ENCODE data around the gene MPV17. TPM values are rescaled to one million over a fixed set of nuclear protein-coding genes. Genes with fewer than 3 reads are reported as not detected.

The MPV17 gene
- total RNA-seq, 1 donor from 2014 or later: 86.8 TPM

DNA sequence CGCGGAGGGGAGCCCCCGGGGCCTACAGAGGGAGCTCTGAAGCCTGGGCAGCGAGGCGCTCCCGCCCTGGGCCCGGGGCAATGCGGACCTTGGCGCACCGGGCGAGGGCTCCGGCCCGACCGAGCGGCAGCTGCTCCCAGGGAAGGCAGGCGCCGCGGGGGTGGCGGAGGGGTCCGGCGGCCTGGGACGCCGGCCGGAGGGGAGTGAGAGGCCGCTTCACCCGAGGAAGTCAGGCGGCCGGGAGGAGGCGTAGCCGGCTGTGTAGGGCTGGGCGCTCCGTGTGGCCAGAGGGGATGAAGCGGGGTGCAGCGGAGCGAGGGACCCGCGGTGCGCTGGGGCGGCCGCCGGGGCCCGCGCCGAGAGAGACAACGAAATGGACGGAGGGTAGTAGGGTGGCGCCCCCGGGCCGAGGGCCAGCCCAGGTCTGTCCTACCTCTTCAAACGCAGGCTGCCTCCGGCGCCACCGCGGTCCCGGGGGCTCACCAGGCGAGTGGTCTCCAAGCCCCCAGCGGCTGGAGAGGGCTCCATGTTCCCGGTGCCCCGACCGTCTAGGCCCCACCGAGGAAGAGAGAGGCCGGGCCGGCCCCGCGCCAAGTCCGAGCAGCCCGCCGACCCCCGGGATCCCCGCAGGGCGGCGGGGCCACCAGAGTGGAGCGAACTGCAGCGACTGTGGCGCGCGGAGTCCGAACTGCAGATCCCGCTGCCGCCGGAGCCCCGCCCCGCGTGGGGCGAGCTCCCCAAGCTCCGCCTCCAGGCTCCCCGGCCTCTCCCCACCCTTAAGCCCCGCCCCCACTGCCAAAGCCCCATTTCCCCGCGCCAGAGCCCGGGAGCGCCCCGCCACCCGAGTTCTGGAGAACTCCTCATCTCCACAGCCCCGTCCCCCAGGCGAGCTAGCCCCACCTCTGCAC lies 60.3 kb downstream of the MPV17 start, which contains the start of gene SLC30A3:
TSS of gene SLC30A3 (minus strand) at position 669 of the 908 bp plus-strand sequence. CDS start at position 528, 141 bp downstream.
- H3K27ac Mint-ChIP-seq: peak within 1 kb of the TSS; percentile 63
- peaks cover 51% of the 10 kb centered on the region for H3K27me3 Mint-ChIP-seq
- H3K9me3 Mint-ChIP-seq: no peaks in the 10 kb centered on the region
- intact Hi-C loops (cut with micrococcal nuclease): loop anchor here (1.0 to 5.0 kb wide), 4 partner anchors 40 to 415 kb away; partner anchors contain the start of genes ATRAID, DPYSL5, MAPRE3 and SLC5A6
- peak; percentile 93 for DNase-seq
- peaks cover 25% of the 10 kb centered on the region for H3K4me1 Mint-ChIP-seq
- peak within 1 kb of the TSS; percentile 91 for H3K4me3 Mint-ChIP-seq
- no peaks in the 10 kb centered on the region for H3K36me3 Mint-ChIP-seq (ENCODE audit: low read depth)

DNA sequence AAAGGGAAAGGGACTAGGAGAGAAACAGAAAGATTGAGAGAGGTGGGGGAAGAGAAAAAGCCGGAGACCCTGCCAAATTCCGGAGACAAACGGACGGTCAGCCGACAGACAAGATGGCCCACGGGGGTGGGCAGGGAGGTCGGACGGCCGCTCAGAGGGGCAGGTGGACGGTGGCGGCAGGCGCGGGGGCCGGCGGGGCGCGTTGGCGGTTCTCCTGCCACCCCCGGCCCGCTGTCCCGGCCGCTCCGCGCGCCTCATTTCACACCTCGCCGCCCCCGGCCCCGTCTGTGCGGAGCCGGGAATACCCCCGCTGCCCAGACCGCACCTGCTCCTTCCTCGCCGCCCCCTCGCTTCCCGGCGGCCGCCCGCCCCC lies 61.0 kb downstream of the MPV17 start:
- Mint-ChIP-seq H3K9me3 (no peaks in the 10 kb centered on the region), H3K4me1 (peaks cover 25% of the 10 kb centered on the region), H3K27me3 (peaks cover 57% of the 10 kb centered on the region), H3K27ac (no peak overlapping the region), H3K4me3 (peak overlapping the region; percentile 56), H3K36me3 (ENCODE audit: low read depth) (no peaks in the 10 kb centered on the region)
- no peak for DNase-seq
- intact Hi-C loops (cut with micrococcal nuclease): loop anchor here (2.0 to 5.0 kb wide), 3 partner anchors 41 to 415 kb away; partner anchors contain the start of genes ATRAID, DPYSL5 and SLC5A6

DNA sequence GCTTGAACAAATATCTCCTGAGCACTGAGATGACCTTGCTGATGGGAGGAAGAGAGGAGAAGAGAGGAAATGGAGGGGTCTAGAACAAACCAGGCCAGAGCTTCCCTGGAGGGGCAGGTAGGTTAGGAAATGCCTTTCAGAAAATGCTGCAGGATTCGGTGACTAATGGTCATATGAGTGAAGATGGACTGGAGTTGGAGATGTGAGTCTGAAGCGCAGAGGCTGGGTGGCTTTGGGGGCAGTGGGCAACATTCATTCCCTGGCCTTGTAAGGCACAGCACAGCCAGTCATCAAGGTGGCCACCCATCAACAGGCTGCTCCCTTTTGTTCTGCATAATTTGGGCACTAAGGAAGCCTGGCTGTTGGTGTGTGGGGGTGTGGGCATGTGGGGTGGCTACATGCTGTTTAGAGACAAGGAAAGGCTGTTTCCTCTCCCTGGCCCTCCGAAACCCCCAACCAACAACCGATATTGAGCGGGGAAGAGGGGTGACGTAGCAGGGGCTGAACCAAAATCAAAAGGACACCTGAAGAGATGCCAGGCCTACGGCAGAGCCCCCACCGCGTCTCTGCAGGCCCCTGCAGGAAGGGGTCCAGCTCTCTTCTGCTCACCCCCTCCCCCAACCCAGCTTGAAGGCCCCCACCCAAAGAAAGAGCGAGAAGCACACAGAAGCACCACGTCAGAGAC lies 61.5 kb downstream of the MPV17 start:
- no peak for DNase-seq
- intact Hi-C loops (cut with micrococcal nuclease): loop anchor here (5.0 kb wide), 1 partner anchor 414 kb away; the partner anchor contains the start of gene DPYSL5
- H3K4me1 Mint-ChIP-seq: peaks cover 25% of the 10 kb centered on the region
- H3K9me3 Mint-ChIP-seq: no peaks in the 10 kb centered on the region
- no peaks in the 10 kb centered on the region for H3K36me3 Mint-ChIP-seq (ENCODE audit: low read depth)
- peaks cover 62% of the 10 kb centered on the region for H3K27me3 Mint-ChIP-seq
- H3K4me3 Mint-ChIP-seq: peak overlapping the region; percentile 56
- no peak overlapping the region for H3K27ac Mint-ChIP-seq

Other genes starting within 250 kb of the MPV17 start
- gene EMILIN1, start 244.5 kb downstream of the MPV17 start, total RNA-seq: 1.1 and 1.4 TPM in 2 replicates
- gene KHK, start 236.3 kb downstream of the MPV17 start, total RNA-seq: 13.4 and 13.9 TPM in 2 replicates
- 14.4 and 15.1 TPM in 2 replicates for gene CGREF1, start 204.0 kb downstream of the MPV17 start, total RNA-seq
- gene ABHD1, start 199.3 kb downstream of the MPV17 start, total RNA-seq: 0.23 and 0.28 TPM in 2 replicates
- gene PREB, start 188.5 kb downstream of the MPV17 start, total RNA-seq: 85.4 and 88.3 TPM in 2 replicates
- gene PRR30, start 183.7 kb downstream of the MPV17 start, total RNA-seq: not detected in 2 replicates
- not detected in 2 replicates for gene TCF23, start 174.1 kb downstream of the MPV17 start, total RNA-seq
- 109 and 120 TPM in 2 replicates for gene ATRAID, start 111.1 kb downstream of the MPV17 start, total RNA-seq
- gene SLC5A6, start 110.8 kb downstream of the MPV17 start, total RNA-seq: 87.1 and 97.9 TPM in 2 replicates
- 144 and 159 TPM in 2 replicates for gene CAD, start 105.7 kb downstream of the MPV17 start, total RNA-seq
- 1.4 and 2.2 TPM in 2 replicates for gene SLC30A3, start 60.0 kb downstream of the MPV17 start, total RNA-seq
- not detected in 2 replicates for gene DNAJC5G, start 47.7 kb downstream of the MPV17 start, total RNA-seq
- gene TRIM54, start 40.7 kb downstream of the MPV17 start, total RNA-seq: 0.33 and 0.47 TPM in 2 replicates
- 1.9 and 2.7 TPM in 2 replicates for gene UCN, start 14.7 kb downstream of the MPV17 start, total RNA-seq
- 80.1 and 83.8 TPM in 2 replicates for gene GTF3C2, start 33.7 kb upstream of the MPV17 start, total RNA-seq
- 51.2 and 52.0 TPM in 2 replicates for gene EIF2B4, start 47.2 kb upstream of the MPV17 start, total RNA-seq
- gene SNX17, start 47.5 kb upstream of the MPV17 start, total RNA-seq: 120 and 128 TPM in 2 replicates
- 11.1 and 13.5 TPM in 2 replicates for gene ZNF513, start 57.6 kb upstream of the MPV17 start, total RNA-seq
- gene PPM1G, start 86.5 kb upstream of the MPV17 start, total RNA-seq: 165 and 167 TPM in 2 replicates
- 93.9 and 94.7 TPM in 2 replicates for gene NRBP1, start 105.5 kb upstream of the MPV17 start, total RNA-seq
- gene KRTCAP3, start 119.3 kb upstream of the MPV17 start, total RNA-seq: 4.6 and 5.2 TPM in 2 replicates
- 12.4 and 12.9 TPM in 2 replicates for gene IFT172, start 166.6 kb upstream of the MPV17 start, total RNA-seq
- not detected in 2 replicates for gene FNDC4, start 172.1 kb upstream of the MPV17 start, total RNA-seq
- not detected in 2 replicates for gene GCKR, start 173.7 kb upstream of the MPV17 start, total RNA-seq